ENCODE data around the gene CNP. TPM values are rescaled to one million over a fixed set of nuclear protein-coding genes. Genes with fewer than 3 reads are reported as not detected.

The CNP gene
- total RNA-seq, 1 experiment from 2014 or later, result 78.5 TPM

DNA sequence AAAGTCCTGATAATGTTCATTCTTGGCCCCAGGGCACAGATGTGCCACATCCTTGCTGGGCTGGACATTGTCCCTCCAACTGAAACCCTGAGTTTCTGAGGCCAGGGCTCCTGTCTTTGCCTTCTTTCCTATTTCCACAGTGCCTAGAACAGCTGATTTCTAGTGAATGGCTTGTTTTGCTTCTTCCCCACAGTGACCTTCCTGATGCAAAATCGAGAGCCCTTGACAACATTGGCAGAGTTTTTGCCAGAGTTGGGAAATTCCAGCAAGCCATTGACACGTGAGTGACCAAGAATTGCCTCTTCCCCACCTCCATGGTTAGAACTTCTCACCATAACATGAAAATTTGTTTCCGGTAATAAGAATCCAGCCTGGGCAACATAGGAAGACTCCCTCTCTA, 21.7 kb upstream of the CNP start:
- Histone ChIP-seq H3K4me1 (ENCODE audit: insufficient read depth, low read length) (no peaks in the 10 kb centered on the region), H2AFZ (ENCODE audit: low read length) (no peak overlapping the region), H4K91ac (ENCODE audit: insufficient read length, low read depth, low read length) (no peak overlapping the region), H2BK5ac (ENCODE audit: insufficient read length, low read length) (no peak overlapping the region), H3K23ac (ENCODE audit: insufficient read length, low read depth, low read length) (no peak overlapping the region), H3K4ac (ENCODE audit: low read depth, low read length) (no peak overlapping the region), H3K27ac (ENCODE audit: insufficient read length, low read depth, low read length) (no peak overlapping the region), H3K14ac (ENCODE audit: insufficient read depth, low read length) (no peak overlapping the region), H2BK15ac (ENCODE audit: low read depth, low read length) (no peak overlapping the region), H2BK12ac (ENCODE audit: insufficient read length, low read depth, low read length) (no peak overlapping the region), H2AK5ac (ENCODE audit: insufficient read length, low read length) (no peak overlapping the region), H3K79me2 (ENCODE audit: insufficient read depth, low read length) (no peaks in the 10 kb centered on the region), H3K23me2 (ENCODE audit: insufficient read length, low read depth, low read length, poor library complexity, severe bottlenecking) (no peaks in the 10 kb centered on the region), H2BK120ac (ENCODE audit: low read depth, low read length, poor library complexity, severe bottlenecking) (no peak overlapping the region), H3K56ac (ENCODE audit: insufficient read length, low read depth, low read length) (no peak overlapping the region), H3K18ac (ENCODE audit: insufficient read length, low read depth, low read length) (no peak overlapping the region), H3K4me2 (ENCODE audit: insufficient read depth, insufficient read length, low read length) (no peak overlapping the region), H3T11ph (ENCODE audit: low read length) (no peak overlapping the region), H4K20me1 (ENCODE audit: control insufficient read depth, insufficient read depth, insufficient read length) (no peaks in the 10 kb centered on the region), H3K79me1 (ENCODE audit: insufficient read depth, low read depth, low read length, poor library complexity, severe bottlenecking) (no peaks in the 10 kb centered on the region), H3K27me3 (ENCODE audit: insufficient read depth, low read length) (no peaks in the 10 kb centered on the region), H2BK20ac (ENCODE audit: low read depth, low read length, poor library complexity, severe bottlenecking) (no peak overlapping the region), H4K5ac (ENCODE audit: insufficient read length, low read depth, low read length) (no peak overlapping the region), H4K8ac (replicated peaks; ENCODE audit: insufficient read length, low read depth, low read length) (no peak overlapping the region), H3K9ac (ENCODE audit: extremely low read depth, insufficient read length, low read length) (no peak overlapping the region), H3K9me3 (ENCODE audit: control insufficient read depth, low read depth, low read length) (no peaks in the 10 kb centered on the region)
- no peak for DNase-seq
- H3K27me3 Mint-ChIP-seq (ENCODE audit: low read depth), result no peaks in the 10 kb centered on the region
- H3K27ac Mint-ChIP-seq, result no peak overlapping the region
- no peaks in the 10 kb centered on the region; a peak in 2 of 7 replicates for H3K36me3 Mint-ChIP-seq (ENCODE audit: insufficient read depth in 1 of 3, low read depth in 3 of 3)
- no peaks in the 10 kb centered on the region; a peak in 1 of 5 replicates for H3K9me3 Mint-ChIP-seq
- H3K4me1 Mint-ChIP-seq, result no peaks in the 10 kb centered on the region; a peak in 1 of 4 replicates
- WGBS (ENCODE audit: extremely low coverage, insufficient read length, low lambda C conversion rate), result no CpG with 5 or more reads among the region's 3 CpGs
- TF ChIP-seq CTCF (conservative IDR thresholded peaks at IDR 0.05), result no peak
- no peak overlapping the region for H3K4me3 Mint-ChIP-seq
